Renal pelvis (tissue), 4 donors: Measurements from ENCODE around the gene SEC16A. TPM values are rescaled to one million over a fixed set of nuclear protein-coding genes. Genes with fewer than 3 reads are reported as not detected.

Source experiments
- DNase-seq: peaks from one replicate; pipeline ENCODE4 v3.0.0-alpha.2; 2013
- polyA plus RNA-seq, 3 donors: library from polyadenylated mRNA; unstranded; fragments of 120-200 nt; gene quantifications; one replicate each; pipeline ENCODE4 v1.2.1, GENCODE V29; 2013; ENCODE audit not compliant: insufficient read length in 3 of 3

SEC16A gene
- polyA plus RNA-seq, 3 donors, result 64.6 to 70.4 (median 68.1) TPM

GRCh38 chr9:136403538-136403914, 79.3 kb downstream of the SEC16A start:
- DNase-seq, result no peak

DNA sequence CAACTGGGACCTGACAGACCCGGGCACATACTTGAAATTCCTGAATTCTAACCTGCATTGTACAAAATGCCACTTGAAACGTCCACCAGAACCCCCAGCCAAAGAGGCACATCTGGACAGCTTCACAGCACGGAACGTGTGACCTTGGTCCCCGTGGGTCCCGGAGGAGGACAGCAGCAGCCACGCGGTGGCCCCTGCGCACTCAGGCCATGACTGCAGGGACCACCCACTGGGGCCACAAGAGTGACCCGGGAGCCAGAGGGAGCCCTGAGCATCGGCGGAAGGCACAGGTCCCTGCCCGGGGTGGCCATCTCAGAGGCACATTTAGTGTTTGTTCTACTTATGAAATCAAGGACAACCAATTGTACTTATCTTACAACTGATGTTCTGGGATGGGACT, 80.8 kb downstream of the SEC16A start:
- DNase-seq, result no peak

DNA sequence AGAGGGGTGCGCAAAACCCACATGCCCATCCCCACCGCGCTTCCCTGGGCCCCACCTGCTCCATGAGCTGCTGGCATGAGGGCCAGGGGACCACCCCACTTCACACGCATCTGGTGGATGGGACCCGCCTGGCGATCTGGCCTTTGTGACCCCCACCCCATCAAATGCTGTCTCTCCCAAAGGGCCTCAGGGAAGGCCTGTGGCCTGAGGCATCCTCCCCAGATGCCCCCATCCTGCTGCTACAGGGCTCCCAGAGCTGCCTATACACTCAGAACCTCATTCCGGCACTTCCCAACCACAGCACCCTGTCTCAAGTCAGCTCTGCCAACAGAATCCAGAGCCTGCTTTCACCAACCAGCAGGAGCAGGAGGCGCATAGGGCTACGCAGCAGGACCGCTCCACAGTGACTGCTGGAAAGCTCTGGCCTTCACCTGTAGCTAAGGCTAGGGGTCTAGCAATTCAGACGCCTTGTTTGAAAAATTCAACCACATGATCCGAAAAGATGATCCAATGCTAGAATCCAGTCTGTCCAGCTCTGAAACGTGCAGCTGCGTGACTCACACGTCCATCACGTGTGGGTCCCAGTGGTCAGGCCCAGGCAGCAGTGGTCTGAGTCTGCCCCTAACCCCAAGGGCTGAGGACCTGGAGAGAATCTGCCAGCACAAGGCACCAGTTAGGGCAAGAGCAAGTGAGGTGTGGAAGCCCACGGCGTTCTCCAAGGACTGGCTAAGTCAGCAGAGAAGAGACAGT, 81.5 kb downstream of the SEC16A start:
- DNase-seq, result no peak

- DNase-seq, result peak; percentile 88
Measured at GRCh38 chr9:136400038-136400834, 82.6 kb downstream of the SEC16A start, which contains the start of gene SNAPC4. Gene SNAPC4, minus strand, starts transcription at chr9:136400170. Its CDS starts 1,742 bp downstream, at chr9:136398428.

DNA sequence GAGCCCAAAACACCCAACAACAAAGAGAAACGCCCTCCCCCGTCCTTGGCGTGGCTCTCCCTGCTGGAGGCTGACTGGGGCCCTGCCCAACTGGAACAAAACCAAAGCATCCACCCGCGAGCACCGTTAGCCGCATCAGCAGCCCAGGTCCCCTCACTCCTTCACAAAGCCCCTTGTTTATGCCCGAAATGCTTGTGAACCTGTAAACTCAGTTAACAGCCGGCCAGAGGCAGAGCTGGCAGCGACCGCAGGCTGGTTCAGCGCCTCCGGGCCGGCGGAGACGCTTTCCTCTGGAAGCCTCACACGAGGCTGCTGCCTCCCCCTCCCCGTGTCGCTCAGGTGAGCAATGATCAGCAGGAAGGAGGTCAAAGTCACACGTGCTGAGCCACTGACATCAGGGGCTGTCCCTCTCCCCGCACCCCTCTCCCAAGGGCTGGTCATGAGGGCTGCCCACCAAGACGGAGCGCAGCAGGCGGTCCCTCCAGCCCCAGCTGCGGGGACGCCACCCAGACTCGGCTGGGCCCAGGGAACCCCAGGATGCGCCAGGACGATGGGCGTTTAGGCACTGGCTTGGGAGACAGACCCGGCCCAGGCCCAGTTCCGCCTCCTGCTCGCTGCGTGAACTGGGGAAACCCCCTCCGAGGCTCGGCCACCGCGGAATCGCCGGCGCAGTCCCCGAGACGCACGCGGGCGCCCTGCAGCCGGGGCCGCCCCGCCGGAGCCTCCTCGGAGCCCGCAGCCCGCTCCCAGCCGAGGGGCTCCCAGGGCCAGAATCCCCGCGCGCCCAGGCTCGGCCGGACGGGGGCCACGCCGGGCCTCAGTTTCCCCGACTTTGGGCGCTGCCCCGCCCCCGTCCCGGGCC, 83.4 kb downstream of the SEC16A start:
- no peak for DNase-seq

GRCh38 chr9:136398286-136398685, 84.6 kb downstream of the SEC16A start:
- DNase-seq, result no peak

DNA sequence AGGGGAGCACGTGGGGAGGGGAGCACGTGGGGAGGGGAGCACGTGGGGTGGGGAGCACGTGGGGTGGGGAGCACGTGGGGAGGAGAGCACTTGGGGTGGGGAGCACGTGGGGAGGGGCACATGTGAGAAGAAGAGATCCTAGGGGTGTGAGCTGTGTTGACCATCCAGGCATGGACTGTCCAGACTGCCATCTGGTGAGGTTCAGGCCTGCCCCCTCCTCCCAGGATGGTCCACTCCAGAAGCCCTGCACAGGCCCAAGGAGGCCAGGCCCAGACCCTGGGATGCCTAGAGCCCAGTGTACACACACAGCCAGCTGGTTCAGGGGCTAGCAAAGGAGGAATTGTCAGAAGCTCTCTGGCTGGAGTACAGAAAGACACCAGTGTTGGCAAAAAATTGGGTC, 85.2 kb downstream of the SEC16A start:
- DNase-seq, result no peak

- no peak for DNase-seq
Measured at GRCh38 chr9:136396219-136396515, 86.7 kb downstream of the SEC16A start.

DNA sequence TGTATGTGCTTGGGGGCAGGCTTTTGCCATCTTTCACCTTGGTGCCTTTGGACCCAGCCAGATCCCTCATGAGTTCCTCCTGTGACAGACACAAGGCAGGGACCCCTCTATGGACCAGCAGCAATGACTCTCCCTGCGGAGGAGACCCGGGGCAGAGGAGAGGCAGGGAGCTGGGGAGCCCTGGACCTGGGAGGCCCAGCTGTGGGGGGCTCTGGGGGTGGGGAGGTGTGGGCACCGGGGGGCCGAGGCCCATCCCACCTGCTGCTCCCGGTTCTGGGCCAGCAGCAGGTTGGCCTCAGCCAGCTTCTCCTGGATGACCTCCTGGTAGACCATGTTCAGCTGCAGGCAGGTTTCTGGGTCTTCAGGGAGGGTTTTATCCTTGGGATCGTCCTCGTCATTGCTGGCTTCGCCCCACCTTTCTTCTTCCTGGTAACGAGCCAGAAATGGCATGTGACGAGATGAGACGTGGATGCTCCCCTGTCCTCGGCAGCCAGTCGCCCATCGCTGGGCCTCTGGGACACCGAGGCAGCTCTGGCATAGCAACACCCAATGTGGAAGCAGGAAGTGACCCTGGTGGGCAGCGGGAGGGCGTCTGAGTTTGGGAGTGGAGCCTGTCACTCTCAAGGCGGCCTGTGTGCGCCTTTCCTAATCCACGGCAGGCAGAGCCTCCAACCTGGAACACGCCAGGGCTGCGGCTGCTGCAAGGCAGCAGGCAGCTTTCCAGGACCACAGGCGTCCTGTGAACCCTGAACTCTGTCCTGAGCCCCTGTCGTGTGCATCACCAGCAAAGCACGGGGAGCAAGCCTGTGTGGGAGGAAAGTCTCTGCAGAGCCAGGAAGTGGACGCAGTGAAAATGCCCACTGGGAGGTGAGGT, 87.3 kb downstream of the SEC16A start:
- DNase-seq, result no peak

DNA sequence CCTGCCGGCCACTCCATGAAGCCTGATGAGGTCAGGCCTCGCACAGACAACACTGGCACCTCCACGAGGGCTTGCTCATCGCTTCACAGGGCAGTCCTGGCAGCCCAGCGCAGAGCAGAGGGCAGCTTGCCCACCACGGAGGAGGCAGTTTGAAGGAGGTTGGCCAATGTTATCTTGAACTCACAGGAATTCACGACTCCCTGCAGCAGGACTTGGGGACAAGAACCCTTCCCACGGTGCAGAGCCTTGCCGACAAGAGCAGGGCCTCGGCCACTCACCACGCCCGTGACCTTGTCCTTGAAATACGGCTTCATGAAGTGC, 87.9 kb downstream of the SEC16A start:
- no peak for DNase-seq

- no peak for DNase-seq
Measured at GRCh38 chr9:136394312-136395019, 88.4 kb downstream of the SEC16A start.

DNA sequence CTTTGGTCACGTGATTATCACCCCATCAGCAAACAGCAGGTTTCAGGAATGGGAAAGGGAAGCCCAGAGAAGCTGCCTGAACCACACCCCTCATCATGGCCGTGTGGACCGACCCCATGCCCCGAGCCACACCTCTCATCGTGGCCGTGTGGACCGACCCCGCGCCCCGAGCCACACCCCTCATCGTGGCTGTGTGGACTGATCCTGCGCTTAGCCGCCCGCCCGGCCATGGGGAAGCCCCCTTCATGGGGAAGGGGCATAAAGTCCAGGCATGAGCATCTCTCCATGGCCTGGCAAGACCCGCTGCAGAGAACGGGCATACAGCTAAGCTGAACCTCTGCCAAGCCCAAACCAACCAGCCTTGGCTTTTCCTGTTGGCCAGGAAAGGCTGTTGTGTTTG, 89.3 kb downstream of the SEC16A start:
- no peak for DNase-seq

GRCh38 chr9:136392538-136393449, 90.0 kb downstream of the SEC16A start:
- no peak for DNase-seq

GRCh38 chr9:136391737-136392537, 90.9 kb downstream of the SEC16A start:
- no peak for DNase-seq

Other genes starting within 250 kb of the SEC16A start
- gene QSOX2, start 237.2 kb downstream of the SEC16A start, polyA plus RNA-seq, result 10 to 100 TPM; 17.4 to 19.2 (median 18.8) TPM
- gene CCDC187, start 178.9 kb downstream of the SEC16A start, polyA plus RNA-seq, result 1 to 10 TPM; 2.7 to 4.6 (median 3.6) TPM
- gene GPSM1, start 155.5 kb downstream of the SEC16A start, polyA plus RNA-seq, result 10 to 100 TPM; 41.2 to 59.6 (median 46.7) TPM
- 10 to 100 TPM in 2 of 3 donors, 1 to 10 TPM in 1; 5.9 to 21.2 (median 17.2) TPM for gene DNLZ, start 119.3 kb downstream of the SEC16A start, polyA plus RNA-seq
- 1 to 10 TPM; 1.9 to 2.8 (median 2.1) TPM for gene CARD9, start 109.4 kb downstream of the SEC16A start, polyA plus RNA-seq
- 10 to 100 TPM; 12.4 to 15.1 (median 13.7) TPM for gene SNAPC4, start 82.9 kb downstream of the SEC16A start, polyA plus RNA-seq
- gene ENTR1, start 72.4 kb downstream of the SEC16A start, polyA plus RNA-seq, result 10 to 100 TPM; 45.2 to 55.1 (median 54.5) TPM
- 10 to 100 TPM; 57.9 to 76.6 (median 60.2) TPM for gene PMPCA, start 72.4 kb downstream of the SEC16A start, polyA plus RNA-seq
- 10 to 100 TPM; 15.6 to 18.5 (median 17.7) TPM for gene INPP5E, start 43.2 kb downstream of the SEC16A start, polyA plus RNA-seq
- gene NOTCH1, start 63.0 kb upstream of the SEC16A start, polyA plus RNA-seq, result 10 to 100 TPM; 36.9 to 41.8 (median 40.9) TPM
- 10 to 100 TPM; 60.9 to 86.3 (median 86.0) TPM for gene EGFL7, start 179.9 kb upstream of the SEC16A start, polyA plus RNA-seq
- 10 to 100 TPM; 51.5 to 61.0 (median 59.4) TPM for gene AGPAT2, start 204.4 kb upstream of the SEC16A start, polyA plus RNA-seq
- 10 to 100 TPM; 34.3 to 48.4 (median 48.0) TPM for gene DIPK1B, start 229.5 kb upstream of the SEC16A start, polyA plus RNA-seq